ENCODE data around the gene FANK1. TPM values are rescaled to one million over a fixed set of nuclear protein-coding genes. Genes with fewer than 3 reads are reported as not detected.

Gene FANK1
- total and polyA plus RNA-seq, 2 donors from 2014 or later = 8.6 to 13.4 TPM

Other genes with a start within 250 kb of the FANK1 start
- not detected for gene TEX36, start 213.4 kb upstream of the FANK1 start, total RNA-seq
- gene TEX36, start 213.4 kb upstream of the FANK1 start, polyA plus RNA-seq (ENCODE audit: insufficient read depth, low read depth, low replicate concordance) = not detected
- 25.3 TPM for gene EDRF1, start 176.9 kb upstream of the FANK1 start, total RNA-seq
- gene EDRF1, start 176.9 kb upstream of the FANK1 start, polyA plus RNA-seq (ENCODE audit: insufficient read depth, low read depth, low replicate concordance) = 11.4 TPM
- 0.13 TPM for gene MMP21, start 120.7 kb upstream of the FANK1 start, total RNA-seq
- not detected for gene MMP21, start 120.7 kb upstream of the FANK1 start, polyA plus RNA-seq (ENCODE audit: insufficient read depth, low read depth, low replicate concordance)
- 42.1 TPM for gene UROS, start 73.3 kb upstream of the FANK1 start, total RNA-seq
- gene UROS, start 73.3 kb upstream of the FANK1 start, polyA plus RNA-seq (ENCODE audit: insufficient read depth, low read depth, low replicate concordance) = 81.7 TPM
- gene BCCIP, start 73.0 kb upstream of the FANK1 start, total RNA-seq = 46.2 TPM
- gene BCCIP, start 73.0 kb upstream of the FANK1 start, polyA plus RNA-seq (ENCODE audit: insufficient read depth, low read depth, low replicate concordance) = 71.3 TPM
- 33.2 TPM for gene DHX32, start 15.3 kb upstream of the FANK1 start, total RNA-seq
- gene DHX32, start 15.3 kb upstream of the FANK1 start, polyA plus RNA-seq (ENCODE audit: insufficient read depth, low read depth, low replicate concordance) = 20.0 TPM

Data from kidney (tissue), 2 donors.